H1 (cell line): ENCODE results near the gene NLRP6. TPM values are rescaled to one million over a fixed set of nuclear protein-coding genes. Genes with fewer than 3 reads are reported as not detected.

Source experiments
- JUN ChIP-seq: IDR thresholded peaks from 2 replicates; pipeline ENCODE4 v1.6.1; 2011; ENCODE audit warnings: low read depth, mild to moderate bottlenecking, improper control_type of control experiment, low read length
- polyA plus RNA-seq, 7 experiments: library from polyadenylated mRNA; depleted of rRNA in 3 of 7; stranded (reverse) in 5 of 7; unstranded in 2 of 7; fragments of >200 nt in 5 of 7; fragments of 200-250 nt in 2 of 7; gene quantifications; 1 replicate in 5 of 7; 2 replicates in 1 of 7; 4 replicates in 1 of 7; pipeline versions ENCODE4 v1.2.1 to v1.2.3, GENCODE V29; 2011 to 2013; ENCODE audit warnings: missing spikeins in 2 of 7, mixed read lengths in 2 of 7
- total RNA-seq: library from RNA; stranded (reverse); fragmentation: NEBNext Ultra II Directional; extraction: Animal tissue kit (Norgen Biotek cat#: 25700); gene quantifications from 2 replicates; pipeline ENCODE4 v1.2.1, GENCODE V29; 2021
- TF ChIP-seq, protein P1 (sequence below): IDR thresholded peaks from 2 replicates; pipeline ENCODE4 v1.6.1; 2012; ENCODE audit warnings: low read length, inconsistent platforms

Gene NLRP6
- total and polyA plus RNA-seq, 2 of the 8 experiments (the other 6 are each of a cell fraction or from before 2014, with no cell fraction given): not detected

DNA sequence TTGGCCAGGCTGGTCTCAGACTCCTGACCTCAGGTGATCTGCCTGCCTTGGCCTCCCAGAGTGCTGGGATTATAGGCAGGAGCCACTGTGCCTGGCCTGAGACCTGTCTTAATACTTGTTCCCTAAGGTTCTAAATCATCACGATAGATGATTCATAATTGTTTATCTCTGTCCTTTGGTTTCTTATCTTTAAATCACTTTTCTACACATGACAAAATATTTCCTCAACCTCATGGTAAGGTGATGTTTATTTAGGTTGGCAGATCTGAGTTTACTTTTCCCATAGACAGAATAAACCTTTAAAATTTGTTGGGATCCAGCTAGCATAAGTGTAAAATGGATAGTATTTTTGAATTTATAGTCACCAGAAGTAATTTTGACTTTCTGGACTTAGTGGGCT lies 37.9 kb upstream of the NLRP6 start (continued):
- TF ChIP-seq, protein P1, sequence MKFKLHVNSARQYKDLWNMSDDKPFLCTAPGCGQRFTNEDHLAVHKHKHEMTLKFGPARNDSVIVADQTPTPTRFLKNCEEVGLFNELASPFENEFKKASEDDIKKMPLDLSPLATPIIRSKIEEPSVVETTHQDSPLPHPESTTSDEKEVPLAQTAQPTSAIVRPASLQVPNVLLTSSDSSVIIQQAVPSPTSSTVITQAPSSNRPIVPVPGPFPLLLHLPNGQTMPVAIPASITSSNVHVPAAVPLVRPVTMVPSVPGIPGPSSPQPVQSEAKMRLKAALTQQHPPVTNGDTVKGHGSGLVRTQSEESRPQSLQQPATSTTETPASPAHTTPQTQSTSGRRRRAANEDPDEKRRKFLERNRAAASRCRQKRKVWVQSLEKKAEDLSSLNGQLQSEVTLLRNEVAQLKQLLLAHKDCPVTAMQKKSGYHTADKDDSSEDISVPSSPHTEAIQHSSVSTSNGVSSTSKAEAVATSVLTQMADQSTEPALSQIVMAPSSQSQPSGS: no peak
- no peak for TF ChIP-seq JUN
- TF ChIP-seq, all 59 proteins: peak for 0
